Ovary (tissue), 3 donors: ENCODE results near the gene FXYD5.

Experiments used
- CTCF ChIP-seq, 3 donors: fragments of 450-650 bp in 2 of 3; fragments of 200-600 bp in 1 of 3; IDR thresholded peaks; one replicate each; pipeline versions ENCODE4 v1.5.1 to v1.8.0; 2016 to 2022; ENCODE audit warnings: antibody characterized with exemption in 3 of 3, mild to moderate bottlenecking in 1 of 3
- EP300 ChIP-seq: sonication (generic); formaldehyde crosslinking; IDR thresholded peaks from one replicate; pipeline ENCODE4 v1.6.1; 2017; ENCODE audit warnings: antibody characterized with exemption
- POLR2A ChIP-seq: fragments of 450-650 bp; IDR thresholded peaks from one replicate; pipeline ENCODE4 v1.6.1; 2017; ENCODE audit warnings: antibody characterized with exemption, mild to moderate bottlenecking, moderate library complexity
- donor health status: DM: no; HTN: no; CAD: no.

GRCh38 chr19:35117799-35118198 lies 36.7 kb upstream of the FXYD5 start:
- no peak for TF ChIP-seq POLR2A
- no peak for TF ChIP-seq CTCF (IDR thresholded peaks at IDR 0.05)
- no peak for TF ChIP-seq EP300
